Measurements from ENCODE around the gene CNGA3.

- 0 out of 2 replicates have a peak, but pooled peaks have one; percentile 41 for TF ChIP-seq EZH2phosphoT487 (IDR thresholded peaks at IDR 0.05; ENCODE audit: insufficient read depth, low read depth)
- peak; percentile 75 for TF ChIP-seq EZH2 (IDR thresholded peaks at IDR 0.05; ENCODE audit: insufficient read depth, poor library complexity, severe bottlenecking)
Measured at GRCh38 chr2:98346311-98347236, at the start of gene CNGA3.
